ENCODE results near the gene REST. TPM values are rescaled to one million over a fixed set of nuclear protein-coding genes. Genes with fewer than 3 reads are reported as not detected.

Gene REST
- total and polyA plus RNA-seq, 10 donors = 3.6 to 45.4 (median 37.1) TPM

GRCh38 chr4:56940971-56941370, 33.3 kb downstream of the REST start:
- TF ChIP-seq POLR2AphosphoS5 (IDR thresholded peaks at IDR 0.05) (no peak), POLR2A (IDR thresholded peaks at IDR 0.05) (no peak), CTCF (IDR thresholded peaks at IDR 0.05 in 8 of 11, conservative IDR thresholded peaks at IDR 0.05 in 3 of 11) (no peak)
- no peaks in the 10 kb centered on the region for H3K9me3 ChIP-seq
- no peak overlapping the region for H3K4me3 ChIP-seq
- no peak for DNase-seq
- H3K36me3 ChIP-seq = peaks cover 0 to 45% (median 13%) of the 10 kb centered on the region in 6 donors
- intact Hi-C loops (cut with DNase I; ENCODE audit: low total_unique reads) = no loop called here
- H3K4me1 ChIP-seq = no peaks in the 10 kb centered on the region
- no peaks in the 10 kb centered on the region for H3K27me3 ChIP-seq (replicated peaks in 1 of 7)
- no peak overlapping the region for H3K27ac ChIP-seq

- no peak overlapping the region for H3K4me3 ChIP-seq
- TF ChIP-seq POLR2A (IDR thresholded peaks at IDR 0.05) = no peak
- TF ChIP-seq POLR2AphosphoS5 (IDR thresholded peaks at IDR 0.05) = no peak
- TF ChIP-seq CTCF (IDR thresholded peaks at IDR 0.05 in 8 of 11, conservative IDR thresholded peaks at IDR 0.05 in 3 of 11) = no peak
- WGBS, 5 donors = 64 to 86% (median 78%) methylated on average over 3 of the region's 3 CpGs
- peaks cover 0 to 41% (median 13%) of the 10 kb centered on the region in 6 donors for H3K36me3 ChIP-seq
- H3K27me3 ChIP-seq (replicated peaks in 1 of 7) = no peaks in the 10 kb centered on the region
- DNase-seq = no peak
- intact Hi-C loops (cut with DNase I; ENCODE audit: low total_unique reads) = no loop called here
- H3K9me3 ChIP-seq = no peaks in the 10 kb centered on the region
- H3K4me1 ChIP-seq = no peaks in the 10 kb centered on the region
- no peak overlapping the region for H3K27ac ChIP-seq
These were observed 33.7 kb downstream of the REST start for GRCh38 chr4:56941403-56941802.

- 86 to 95% (median 89%) methylated on average over 9 of the region's 9 CpGs for WGBS, 5 donors
- H3K36me3 ChIP-seq = no peaks in the 10 kb centered on the region
- H3K27ac ChIP-seq = no peak overlapping the region
- no peaks in the 10 kb centered on the region for H3K27me3 ChIP-seq (replicated peaks in 1 of 7)
- intact Hi-C loops (cut with DNase I; ENCODE audit: low total_unique reads) = no loop called here
- no peaks in the 10 kb centered on the region for H3K9me3 ChIP-seq
- peaks cover 0 to 10% (median 2%) of the 10 kb centered on the region in 6 donors for H3K4me1 ChIP-seq
- H3K4me3 ChIP-seq = no peak overlapping the region
- no peak for DNase-seq
- TF ChIP-seq POLR2AphosphoS5 (IDR thresholded peaks at IDR 0.05) = no peak
- TF ChIP-seq POLR2A (IDR thresholded peaks at IDR 0.05) = no peak
- no peak for TF ChIP-seq CTCF (IDR thresholded peaks at IDR 0.05 in 8 of 11, conservative IDR thresholded peaks at IDR 0.05 in 3 of 11)
These were observed 46.2 kb downstream of the REST start for GRCh38 chr4:56953680-56954520.

- WGBS, 5 donors = 36 to 85% (median 62%) methylated on average over 7 of the region's 7 CpGs
- DNase-seq = no peak
- peak in 1 of 3 donors; percentile 66 for TF ChIP-seq POLR2AphosphoS5 (IDR thresholded peaks at IDR 0.05)
- TF ChIP-seq POLR2A (IDR thresholded peaks at IDR 0.05) = no peak
- H3K4me3 ChIP-seq = no peak overlapping the region
- H3K27ac ChIP-seq = peak overlapping the region in 4 of 8 donors; percentile 4 to 51 (median 44)
- intact Hi-C loops (cut with DNase I; ENCODE audit: low total_unique reads) = no loop called here
- H3K36me3 ChIP-seq = peaks cover 0 to 28% (median 25%) of the 10 kb centered on the region in 6 donors
- no peaks in the 10 kb centered on the region for H3K9me3 ChIP-seq
- H3K4me1 ChIP-seq = peaks cover 0 to 13% (median 2%) of the 10 kb centered on the region in 6 donors
- no peaks in the 10 kb centered on the region for H3K27me3 ChIP-seq (replicated peaks in 1 of 7)
These were observed 50.4 kb downstream of the REST start for GRCh38 chr4:56958111-56958517.

Data from spleen (tissue), 11 donors.